ENCODE data around the gene ZNF790.

GRCh38 chr19:36772311-36773222, 65.6 kb downstream of the ZNF790 start, which contains the start of gene ZNF850:
- TF ChIP-seq EZH2 (IDR thresholded peaks at IDR 0.05; ENCODE audit: low read length, unreplicated experiment) (no peak), CTCF (conservative IDR thresholded peaks at IDR 0.05; ENCODE audit: low read depth, low read length) (no peak)

Data from PC-3 (cell line).